Stomach smooth muscle (tissue), 2 donors: ENCODE data around the gene MAGEB5.
"Not testable (repeated sequence)": the region's sequence is repeated elsewhere in the genome, so short reads cannot be mapped to it uniquely, and the experiment has no call there.

Source experiments
- H3K27ac ChIP-seq: one replicate; pipeline ENCODE4 v1.7.0; 2013; ENCODE audit warnings: mild to moderate bottlenecking, low read length, inconsistent platforms
- H3K27me3 ChIP-seq, 2 donors: one replicate each; pipeline ENCODE4 v1.7.0; 2013; ENCODE audit warnings: low read length in 2 of 2; ENCODE audit not compliant: insufficient read depth in 2 of 2, control insufficient read depth in 1 of 2
- H3K36me3 ChIP-seq, 2 donors: one replicate each; pipeline ENCODE4 v1.7.0; 2013; ENCODE audit warnings: low read length in 2 of 2; ENCODE audit not compliant: control insufficient read depth in 2 of 2, insufficient read depth in 2 of 2
- H3K4me1 ChIP-seq: one replicate; pipeline ENCODE4 v1.7.0; 2013; ENCODE audit warnings: low read length; ENCODE audit not compliant: control insufficient read depth, insufficient read depth
- H3K4me3 ChIP-seq, 2 donors: one replicate each; pipeline ENCODE4 v1.7.0; 2013; ENCODE audit warnings: low read length in 2 of 2
- H3K9ac ChIP-seq, 2 donors: one replicate each; pipeline ENCODE4 v1.7.0; 2013; ENCODE audit warnings: low read length in 2 of 2, mild to moderate bottlenecking in 1 of 2
- H3K9me3 ChIP-seq, 2 donors: one replicate each; pipeline ENCODE4 v1.7.0; 2013; ENCODE audit warnings: low read length in 2 of 2; ENCODE audit not compliant: control insufficient read depth in 2 of 2
- donor health status: healthy.
- donor health status: Pancreatic carcinoma.

Gene MAGEB5, protein sequence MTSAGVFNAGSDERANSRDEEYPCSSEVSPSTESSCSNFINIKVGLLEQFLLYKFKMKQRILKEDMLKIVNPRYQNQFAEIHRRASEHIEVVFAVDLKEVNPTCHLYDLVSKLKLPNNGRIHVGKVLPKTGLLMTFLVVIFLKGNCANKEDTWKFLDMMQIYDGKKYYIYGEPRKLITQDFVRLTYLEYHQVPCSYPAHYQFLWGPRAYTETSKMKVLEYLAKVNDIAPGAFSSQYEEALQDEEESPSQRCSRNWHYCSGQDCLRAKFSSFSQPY

DNA sequence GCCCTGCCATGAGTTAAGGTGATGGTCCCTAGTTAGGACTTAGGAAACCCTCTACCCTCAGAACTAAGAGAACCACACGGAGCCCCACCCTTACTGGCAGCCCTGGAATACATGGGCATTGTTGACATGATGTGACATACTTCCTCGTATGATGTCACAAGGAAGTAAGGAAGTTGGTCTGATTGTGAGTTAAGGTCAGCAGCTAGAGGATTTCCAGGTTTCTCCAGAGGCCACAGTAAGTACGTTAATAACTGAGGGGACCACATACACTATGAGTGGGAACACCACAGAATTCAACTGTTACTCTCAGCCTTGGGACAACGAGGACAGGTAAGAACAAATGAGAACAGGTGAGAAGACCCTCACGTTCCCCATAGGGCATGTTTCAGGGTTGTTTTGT, at the start of gene MAGEB5:
TSS of gene MAGEB5 (plus strand) at position 301 of the 400 bp plus-strand sequence. CDS start 1,133 bp downstream, outside the sequence.
- Histone ChIP-seq H3K27ac (no peak within 1 kb of the TSS), H3K36me3 (no peaks in the 10 kb centered on the region), H3K27me3 (peaks cover 0 to 2% of the 10 kb centered on the region in 2 donors), H3K9me3 (no peaks in the 10 kb centered on the region), H3K9ac (no peak within 1 kb of the TSS), H3K4me1 (no peaks in the 10 kb centered on the region), H3K4me3 (no peak within 1 kb of the TSS)

DNA sequence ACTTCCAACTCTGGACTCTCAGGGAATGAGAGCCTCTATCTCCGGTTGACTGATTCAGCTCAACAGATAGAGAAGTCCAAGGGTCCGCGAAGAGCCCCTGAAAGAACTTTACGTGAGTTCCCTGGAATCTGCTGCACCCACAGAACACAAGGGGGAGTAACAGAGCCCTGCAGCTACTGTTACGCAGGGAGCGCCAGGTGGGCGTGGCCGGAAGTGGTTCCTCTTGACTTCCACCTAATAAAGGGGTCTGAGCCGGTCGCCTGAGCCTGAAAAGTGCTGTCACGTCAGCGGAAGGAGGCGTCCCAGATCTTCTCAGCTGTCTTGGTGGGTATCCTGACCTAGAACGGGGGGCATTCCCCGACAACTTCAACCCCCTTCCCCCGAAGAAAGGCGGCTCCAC, 23.8 kb upstream of the MAGEB5 start, which contains the start of gene MAGEB6:
TSS of gene MAGEB6 (plus strand) at position 237 of the 400 bp plus-strand sequence. CDS start 1,407 bp downstream, outside the sequence.
- Histone ChIP-seq H3K9ac (no peak within 1 kb of the TSS), H3K27me3 (no peaks in the 10 kb centered on the region), H3K4me1 (no peaks in the 10 kb centered on the region), H3K36me3 (no peaks in the 10 kb centered on the region), H3K27ac (no peak within 1 kb of the TSS), H3K4me3 (no peak within 1 kb of the TSS), H3K9me3 (no peaks in the 10 kb centered on the region)

DNA sequence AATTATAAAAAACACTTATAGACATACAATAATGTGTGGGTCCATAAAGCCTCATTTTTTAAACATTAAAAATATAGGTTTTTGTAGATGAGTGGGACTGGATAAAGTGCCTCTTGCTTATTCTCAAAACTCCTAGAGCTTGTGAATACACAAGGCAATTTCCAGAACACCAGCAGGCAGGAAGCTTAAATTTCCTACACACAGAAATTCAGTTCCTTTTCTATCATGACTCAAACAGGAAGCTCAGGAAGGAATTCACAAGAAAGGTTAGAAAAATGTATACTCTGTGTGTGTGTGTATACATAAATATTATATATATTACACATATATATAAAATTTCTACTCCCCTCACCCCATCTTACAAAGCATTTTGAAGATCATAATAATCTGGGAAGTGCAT, 12.4 kb upstream of the MAGEB5 start:
- H3K36me3 ChIP-seq = no peaks in the 10 kb centered on the region
- no peak overlapping the region for H3K27ac ChIP-seq
- H3K9ac ChIP-seq = no peak overlapping the region
- H3K27me3 ChIP-seq = no peaks in the 10 kb centered on the region
- no peaks in the 10 kb centered on the region for H3K9me3 ChIP-seq
- no peaks in the 10 kb centered on the region for H3K4me1 ChIP-seq
- no peak overlapping the region for H3K4me3 ChIP-seq

DNA sequence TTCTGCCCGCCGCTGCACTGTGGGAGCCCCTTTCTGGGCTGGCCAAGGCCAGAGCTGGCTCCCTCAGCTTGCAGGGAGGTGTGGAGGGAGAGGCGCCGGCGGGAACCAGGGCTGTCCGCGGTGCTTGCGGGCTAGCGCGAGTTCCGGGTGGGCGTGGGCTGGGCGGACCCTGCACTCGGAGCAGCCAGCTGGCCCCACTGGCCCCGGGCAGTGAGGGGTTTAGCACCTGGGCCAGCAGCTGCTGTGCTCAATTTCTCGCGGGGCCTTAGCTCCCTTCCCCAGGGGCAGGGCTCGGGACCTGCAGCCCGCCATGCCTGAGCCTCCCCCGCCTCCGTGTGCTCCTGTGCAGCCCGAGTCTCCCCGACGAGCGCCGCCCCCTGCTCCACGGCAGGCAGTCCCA, 11.3 kb upstream of the MAGEB5 start:
- not testable (repeated sequence) for H3K27me3 ChIP-seq, H3K27ac ChIP-seq, H3K4me1 ChIP-seq, H3K9ac ChIP-seq, H3K4me3 ChIP-seq, H3K36me3 ChIP-seq, H3K9me3 ChIP-seq

DNA sequence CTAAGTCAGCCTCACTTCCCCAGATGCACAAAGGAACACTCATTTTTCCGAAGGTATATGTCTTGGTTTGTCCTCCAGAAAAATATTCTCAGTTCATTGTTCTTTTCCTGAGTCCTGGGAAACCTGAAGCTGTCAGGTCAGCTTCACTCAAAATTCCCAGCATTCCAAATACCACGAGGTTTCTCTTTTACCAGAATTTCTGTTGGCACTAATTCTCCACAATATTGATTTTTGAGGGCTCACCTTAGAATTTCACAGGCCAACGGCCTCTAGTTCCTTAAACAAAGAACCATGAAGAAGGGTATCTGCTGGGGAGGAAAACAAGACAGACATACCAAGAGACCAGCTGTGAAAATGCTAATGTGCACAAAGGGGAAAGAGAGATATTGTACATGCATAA, 8.0 kb upstream of the MAGEB5 start:
- Histone ChIP-seq H3K9ac (no peak overlapping the region), H3K4me1 (no peaks in the 10 kb centered on the region), H3K27ac (no peak overlapping the region), H3K27me3 (no peaks in the 10 kb centered on the region), H3K36me3 (no peaks in the 10 kb centered on the region), H3K9me3 (no peaks in the 10 kb centered on the region), H3K4me3 (no peak overlapping the region)

DNA sequence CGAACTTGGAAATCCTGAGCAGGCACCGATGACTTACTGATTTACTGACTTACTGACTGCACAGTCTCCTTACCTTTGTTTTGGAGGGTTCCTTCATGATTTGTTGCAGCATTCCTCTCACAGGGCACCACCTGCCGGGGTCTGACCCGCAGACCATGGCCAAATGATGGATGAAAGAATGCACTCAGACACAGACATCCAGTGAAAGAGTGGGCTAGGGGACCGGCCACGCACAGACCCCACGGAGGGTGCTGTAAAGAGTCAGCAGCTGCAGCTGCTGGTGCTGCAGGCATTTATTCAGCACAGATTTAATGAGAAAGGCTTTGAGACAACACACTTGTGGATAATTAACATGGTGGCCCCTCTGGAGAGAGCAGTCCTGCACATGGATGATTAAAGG, 3.4 kb downstream of the MAGEB5 start:
- Histone ChIP-seq H3K27ac (no peak overlapping the region), H3K36me3 (no peaks in the 10 kb centered on the region), H3K4me3 (no peak overlapping the region), H3K4me1 (no peaks in the 10 kb centered on the region), H3K9ac (no peak overlapping the region), H3K27me3 (peaks cover 0 to 4% of the 10 kb centered on the region in 2 donors), H3K9me3 (peaks cover 0 to 6% of the 10 kb centered on the region in 2 donors)

DNA sequence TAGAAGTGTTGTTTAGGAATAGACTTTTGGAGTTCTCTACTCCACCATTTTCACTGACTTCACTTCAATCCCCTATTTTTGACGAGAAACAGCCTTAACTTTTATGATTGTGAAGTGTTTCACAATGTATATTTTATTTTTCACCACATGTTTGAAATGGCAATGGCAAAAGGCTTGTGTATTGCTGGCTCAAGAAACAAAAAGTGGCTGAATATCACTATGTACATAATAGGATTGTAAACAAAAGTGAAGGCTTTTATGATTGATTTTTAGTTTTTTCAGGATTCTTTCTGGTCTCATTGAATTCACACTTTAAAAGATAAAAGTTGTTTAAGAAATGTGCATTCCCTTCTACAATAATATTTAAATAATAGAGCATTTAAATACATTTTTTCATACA, 18.2 kb downstream of the MAGEB5 start:
- Histone ChIP-seq H3K4me1 (no peaks in the 10 kb centered on the region), H3K9me3 (peaks cover 0 to 2% of the 10 kb centered on the region in 2 donors)

DNA sequence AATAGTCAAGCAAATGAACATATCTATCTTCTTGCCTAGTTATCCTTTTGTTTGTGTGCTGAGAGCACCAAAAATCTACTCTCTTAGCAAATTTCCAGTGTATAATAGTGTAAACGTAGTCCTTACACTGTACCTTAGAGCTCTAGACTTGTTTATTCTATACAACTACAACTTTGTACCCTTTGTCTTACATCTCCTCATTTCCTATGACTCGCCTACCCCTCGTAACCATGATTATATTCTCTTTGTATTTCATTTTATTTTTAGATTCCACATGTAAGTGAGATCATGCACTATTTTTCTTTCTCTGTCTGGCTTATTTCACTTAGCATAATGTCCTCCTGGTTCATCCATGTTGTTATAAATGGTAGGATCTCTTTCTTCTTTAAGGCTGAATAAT, 37.6 kb downstream of the MAGEB5 start:
- Histone ChIP-seq H3K27me3 (no peaks in the 10 kb centered on the region), H3K4me1 (no peaks in the 10 kb centered on the region), H3K4me3 (no peak overlapping the region), H3K36me3 (no peaks in the 10 kb centered on the region), H3K27ac (no peak overlapping the region), H3K9ac (no peak overlapping the region), H3K9me3 (peaks cover 0 to 3% of the 10 kb centered on the region in 2 donors)

More for the DNA sequence above, 18.2 kb downstream of the MAGEB5 start:
- Histone ChIP-seq H3K9ac (no peak overlapping the region), H3K27me3 (no peaks in the 10 kb centered on the region), H3K27ac (no peak overlapping the region), H3K36me3 (no peaks in the 10 kb centered on the region), H3K4me3 (no peak overlapping the region)

DNA sequence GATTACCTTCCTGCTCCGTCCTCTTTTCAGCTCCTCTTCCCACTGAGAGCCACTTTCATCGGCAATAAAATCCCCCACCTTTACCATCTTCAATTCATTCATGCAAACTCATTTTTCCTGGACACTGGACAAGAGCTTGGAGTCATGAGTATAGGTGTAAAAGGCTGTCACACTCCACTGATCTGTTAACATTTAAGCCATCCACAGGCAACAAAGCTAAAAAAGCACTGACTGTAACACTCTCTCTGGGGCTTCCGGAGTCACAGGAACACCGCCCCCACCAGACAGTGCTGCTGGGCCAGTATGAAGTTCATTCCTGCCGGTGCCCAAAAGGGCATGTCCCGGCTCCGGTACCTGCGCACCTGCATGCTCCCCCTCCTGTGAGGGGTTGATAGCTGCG, 38.5 kb downstream of the MAGEB5 start:
- H3K4me1 ChIP-seq = no peaks in the 10 kb centered on the region
- no peaks in the 10 kb centered on the region for H3K27me3 ChIP-seq
- H3K36me3 ChIP-seq = no peaks in the 10 kb centered on the region
- no peak overlapping the region for H3K4me3 ChIP-seq
- H3K9ac ChIP-seq = no peak overlapping the region
- peaks cover 0 to 3% of the 10 kb centered on the region in 2 donors for H3K9me3 ChIP-seq
- no peak overlapping the region for H3K27ac ChIP-seq

DNA sequence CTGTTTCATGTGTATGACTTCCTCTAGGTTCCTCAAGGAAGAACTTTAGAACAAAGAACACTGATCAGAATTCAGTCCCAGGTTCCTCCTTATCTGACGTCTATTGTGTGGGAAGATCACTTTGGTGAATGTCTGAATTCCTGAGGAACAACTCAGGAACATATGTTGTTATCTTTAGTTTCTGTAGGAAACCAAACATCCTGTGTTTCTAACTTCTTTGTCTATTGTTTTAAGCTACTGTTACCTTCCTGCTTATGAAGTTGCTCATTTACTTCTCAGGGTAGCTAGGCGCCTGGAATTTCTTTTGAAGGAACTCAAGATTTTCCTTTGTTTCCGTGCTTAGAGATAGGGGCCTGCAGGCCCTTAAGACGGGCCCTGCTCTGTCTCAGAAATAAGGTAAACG, 46.2 kb downstream of the MAGEB5 start:
- no peaks in the 10 kb centered on the region for H3K9me3 ChIP-seq
- H3K36me3 ChIP-seq = no peaks in the 10 kb centered on the region
- no peak overlapping the region for H3K9ac ChIP-seq
- no peak overlapping the region for H3K27ac ChIP-seq
- no peak overlapping the region for H3K4me3 ChIP-seq
- no peaks in the 10 kb centered on the region for H3K4me1 ChIP-seq
- no peaks in the 10 kb centered on the region for H3K27me3 ChIP-seq
